ENCODE results near the gene NAA80. TPM values are rescaled to one million over a fixed set of nuclear protein-coding genes. Genes with fewer than 3 reads are reported as not detected.
"Not testable (repeated sequence)": the region's sequence is repeated elsewhere in the genome, so short reads cannot be mapped to it uniquely, and the experiment has no call there.

NAA80 gene
- total RNA-seq, 2 experiments from 2014 or later, result 41.5 to 49.4 TPM

- no peak for DNase-seq
- Mint-ChIP-seq H3K27me3 (no peaks in the 10 kb centered on the region), H3K27ac (no peak overlapping the region), H3K9me3 (no peaks in the 10 kb centered on the region), H3K4me1 (peaks cover 47% of the 10 kb centered on the region), H3K4me3 (no peak overlapping the region), H3K36me3 (ENCODE audit: low read depth) (peaks cover 22% of the 10 kb centered on the region)
- ChIA-PET POLR2A (interaction anchor here (1.1 kb wide), 2 partner anchors 43 to 45 kb away, joined by 5 to 6 read pairs; no protein-coding TSS in a partner anchor), CTCF (interaction anchor here (0.9 kb wide), 1 partner anchor 34 kb away, joined by 3 read pairs; the partner anchor contains the start of gene TUSC2)
These were observed 5.1 kb downstream of the NAA80 start for GRCh38 chr3:50294089-50294488.

GRCh38 chr3:50293079-50293801, 6.0 kb downstream of the NAA80 start:
- H3K4me1 Mint-ChIP-seq, result peaks cover 46% of the 10 kb centered on the region
- peaks cover 27% of the 10 kb centered on the region for H3K36me3 Mint-ChIP-seq (ENCODE audit: low read depth)
- H3K9me3 Mint-ChIP-seq, result no peaks in the 10 kb centered on the region
- ChIA-PET POLR2A (interaction anchor here (0.7 to 2.8 kb wide), 13 partner anchors 10 to 309 kb away, joined by 3 to 22 read pairs (median 5); partner anchors contain the start of genes CYB561D2, HYAL1, NPRL2 and RASSF1), CTCF (interaction anchor here (0.8 to 2.5 kb wide), 6 partner anchors 12 to 47 kb away, joined by 3 to 12 read pairs (median 4); partner anchors contain the start of gene TUSC2)
- H3K27ac Mint-ChIP-seq, result peak overlapping the region; percentile 91
- H3K4me3 Mint-ChIP-seq, result peak overlapping the region; percentile 81
- no peak for DNase-seq
- no peaks in the 10 kb centered on the region for H3K27me3 Mint-ChIP-seq

GRCh38 chr3:50292159-50293078, 6.8 kb downstream of the NAA80 start, which contains the start of gene IFRD2:
TSS of gene IFRD2 (minus strand) at chr3:50292429. CDS start at chr3:50292274, 155 bp downstream.
- H3K36me3 Mint-ChIP-seq (ENCODE audit: low read depth), result peaks cover 26% of the 10 kb centered on the region
- H3K4me1 Mint-ChIP-seq, result peaks cover 38% of the 10 kb centered on the region
- ChIA-PET POLR2A (interaction anchor here (0.7 to 2.8 kb wide), 22 partner anchors 7 to 310 kb away, joined by 3 to 22 read pairs (median 4); partner anchors contain the start of genes CYB561D2, HYAL1, HYAL3 and LSMEM2), CTCF (interaction anchor here (0.7 to 2.5 kb wide), 12 partner anchors 11 to 66 kb away, joined by 3 to 12 read pairs (median 4); no protein-coding TSS in a partner anchor)
- H3K27ac Mint-ChIP-seq, result peak within 1 kb of the TSS; percentile 91
- no peaks in the 10 kb centered on the region for H3K9me3 Mint-ChIP-seq
- no peaks in the 10 kb centered on the region for H3K27me3 Mint-ChIP-seq
- H3K4me3 Mint-ChIP-seq, result peak within 1 kb of the TSS; percentile 81
- DNase-seq, result peak; percentile 97

GRCh38 chr3:50290161-50290641, 9.0 kb downstream of the NAA80 start:
- CTCF ChIA-PET, result interaction anchor here (2.5 kb wide), 1 partner anchor 9 kb away, joined by 9 read pairs; the partner anchor contains the start of genes HYAL3 and NAA80
- Mint-ChIP-seq H3K4me1 (peaks cover 27% of the 10 kb centered on the region), H3K9me3 (no peaks in the 10 kb centered on the region), H3K27ac (no peak overlapping the region), H3K4me3 (no peak overlapping the region), H3K27me3 (no peaks in the 10 kb centered on the region), H3K36me3 (ENCODE audit: low read depth) (peaks cover 17% of the 10 kb centered on the region)
- POLR2A ChIA-PET, result interaction anchor here (1.0 to 1.6 kb wide), 3 partner anchors 23 to 47 kb away, joined by 3 to 5 read pairs (median 4); no protein-coding TSS in a partner anchor
- DNase-seq, result no peak

- no peaks in the 10 kb centered on the region for H3K27me3 Mint-ChIP-seq
- H3K4me3 Mint-ChIP-seq, result no peak overlapping the region
These were observed 10.1 kb downstream of the NAA80 start for GRCh38 chr3:50289130-50289529.

GRCh38 chr3:50288387-50289007, 10.7 kb downstream of the NAA80 start:
- no peak for DNase-seq
- H3K36me3 Mint-ChIP-seq (ENCODE audit: low read depth), result peaks cover 17% of the 10 kb centered on the region
- no peak overlapping the region for H3K27ac Mint-ChIP-seq
- CTCF ChIA-PET, result interaction anchor here (2.5 kb wide), 1 partner anchor 10 kb away, joined by 9 read pairs; the partner anchor contains the start of genes HYAL3 and NAA80
- no peaks in the 10 kb centered on the region for H3K27me3 Mint-ChIP-seq
- H3K4me3 Mint-ChIP-seq, result no peak overlapping the region
- POLR2A ChIA-PET, result interaction anchor here (0.5 to 2.3 kb wide), 5 partner anchors 10 to 48 kb away, joined by 3 to 6 read pairs (median 4); partner anchors contain the start of genes HYAL3 and NAA80
- peaks cover 27% of the 10 kb centered on the region for H3K4me1 Mint-ChIP-seq
- H3K9me3 Mint-ChIP-seq, result no peaks in the 10 kb centered on the region

More at GRCh38 chr3:50289130-50289529, 10.1 kb downstream of the NAA80 start:
- ChIA-PET CTCF (interaction anchor here (2.5 kb wide), 1 partner anchor 10 kb away, joined by 9 read pairs; the partner anchor contains the start of genes HYAL3 and NAA80), POLR2A (interaction anchor here (1.0 to 1.6 kb wide), 4 partner anchors 10 to 1210 kb away, joined by 3 to 5 read pairs (median 4); partner anchors contain the start of genes HYAL3 and NAA80)
- no peak for DNase-seq
- Mint-ChIP-seq H3K9me3 (no peaks in the 10 kb centered on the region), H3K36me3 (ENCODE audit: low read depth) (peaks cover 17% of the 10 kb centered on the region), H3K27ac (no peak overlapping the region), H3K4me1 (peaks cover 27% of the 10 kb centered on the region)

- DNase-seq, result no peak
- peaks cover 13% of the 10 kb centered on the region for H3K36me3 Mint-ChIP-seq (ENCODE audit: low read depth)
- ChIA-PET CTCF (no interaction called here), POLR2A (interaction anchor here (2.3 kb wide), 1 partner anchor 10 kb away, joined by 6 read pairs; no protein-coding TSS in a partner anchor)
- no peak overlapping the region for H3K27ac Mint-ChIP-seq
- H3K27me3 Mint-ChIP-seq, result no peaks in the 10 kb centered on the region
- no peaks in the 10 kb centered on the region for H3K9me3 Mint-ChIP-seq
- H3K4me3 Mint-ChIP-seq, result no peak overlapping the region
- H3K4me1 Mint-ChIP-seq, result peaks cover 16% of the 10 kb centered on the region
These were observed 11.9 kb downstream of the NAA80 start for GRCh38 chr3:50287262-50287661.

- Mint-ChIP-seq H3K36me3 (ENCODE audit: low read depth) (peaks cover 13% of the 10 kb centered on the region), H3K4me1 (peaks cover 15% of the 10 kb centered on the region), H3K27ac (no peak overlapping the region), H3K4me3 (no peak overlapping the region), H3K9me3 (no peaks in the 10 kb centered on the region), H3K27me3 (no peaks in the 10 kb centered on the region)
- POLR2A ChIA-PET, result interaction anchor here (2.3 kb wide), 1 partner anchor 10 kb away, joined by 6 read pairs; no protein-coding TSS in a partner anchor
- CTCF ChIA-PET, result no interaction called here
- DNase-seq, result no peak
These were observed 12.6 kb downstream of the NAA80 start for GRCh38 chr3:50286322-50287227.

GRCh38 chr3:50284121-50284520, 15.1 kb downstream of the NAA80 start:
- not testable (repeated sequence) for H3K36me3 Mint-ChIP-seq (ENCODE audit: low read depth); H3K4me1 Mint-ChIP-seq; DNase-seq; H3K27me3 Mint-ChIP-seq; H3K27ac Mint-ChIP-seq; H3K9me3 Mint-ChIP-seq; H3K4me3 Mint-ChIP-seq
- POLR2A ChIA-PET, result interaction anchor here (1.0 kb wide), 1 partner anchor 11 kb away, joined by 3 read pairs; no protein-coding TSS in a partner anchor
- CTCF ChIA-PET, result interaction anchor here (0.7 to 1.2 kb wide), 3 partner anchors 9 to 37 kb away, joined by 3 to 6 read pairs (median 3); partner anchors contain the start of genes HYAL3 and NAA80

GRCh38 chr3:50279255-50280016, 19.8 kb downstream of the NAA80 start:
- no peaks in the 10 kb centered on the region for H3K9me3 Mint-ChIP-seq
- peaks cover 14% of the 10 kb centered on the region for H3K4me1 Mint-ChIP-seq
- ChIA-PET POLR2A (interaction anchor here (0.6 to 2.3 kb wide), 5 partner anchors 12 to 63 kb away, joined by 3 to 12 read pairs (median 4); partner anchors contain the start of genes HYAL3 and NAA80), CTCF (interaction anchor here (0.8 to 1.1 kb wide), 4 partner anchors 13 to 53 kb away, joined by 3 to 5 read pairs (median 4); partner anchors contain the start of gene IFRD2)
- H3K27ac Mint-ChIP-seq, result no peak overlapping the region
- H3K27me3 Mint-ChIP-seq, result peaks cover 34% of the 10 kb centered on the region
- DNase-seq, result no peak
- no peaks in the 10 kb centered on the region for H3K36me3 Mint-ChIP-seq (ENCODE audit: low read depth)
- H3K4me3 Mint-ChIP-seq, result no peak overlapping the region

All from activated CD4-positive, alpha-beta memory T cell treated with anti-CD3 and anti-CD28 coated beads, Interleukin-2, amount 10 ng/mL, durations not matched to agents 7 days and 5 days (primary cell).